ENCODE results near the gene FAM181A.

Gene FAM181A

GRCh38 chr14:93950948-93951634 is 23.9 kb downstream of the FAM181A start:
- no peak for DNase-seq (ENCODE audit: low spot score)

- no peak for DNase-seq (ENCODE audit: low spot score)
These were observed 24.7 kb downstream of the FAM181A start for GRCh38 chr14:93951635-93952540.

GRCh38 chr14:93952829-93953228 is 25.7 kb downstream of the FAM181A start:
- no peak for DNase-seq (ENCODE audit: low spot score)

GRCh38 chr14:93953263-93953662 is 26.1 kb downstream of the FAM181A start:
- DNase-seq (ENCODE audit: low spot score) = no peak

- DNase-seq (ENCODE audit: low spot score) = no peak
These were observed 26.8 kb downstream of the FAM181A start for GRCh38 chr14:93953739-93954515.

- DNase-seq (ENCODE audit: low spot score) = no peak
These were observed 27.3 kb downstream of the FAM181A start for GRCh38 chr14:93954516-93954830.

- no peak for DNase-seq (ENCODE audit: low spot score)
These were observed 28.0 kb downstream of the FAM181A start for GRCh38 chr14:93954900-93955849.

GRCh38 chr14:93955850-93956481 is 28.8 kb downstream of the FAM181A start:
- DNase-seq (ENCODE audit: low spot score) = no peak

- DNase-seq (ENCODE audit: low spot score) = no peak
These were observed 29.6 kb downstream of the FAM181A start for GRCh38 chr14:93956514-93957332.

GRCh38 chr14:93957333-93957710 is 30.2 kb downstream of the FAM181A start:
- no peak for DNase-seq (ENCODE audit: low spot score)

GRCh38 chr14:93957751-93958566 is 30.8 kb downstream of the FAM181A start:
- no peak for DNase-seq (ENCODE audit: low spot score)

- DNase-seq (ENCODE audit: low spot score) = no peak
These were observed 31.6 kb downstream of the FAM181A start for GRCh38 chr14:93958567-93959238.

- DNase-seq (ENCODE audit: low spot score) = peak; percentile 74
These were observed 32.3 kb downstream of the FAM181A start for GRCh38 chr14:93959239-93960107.

- DNase-seq (ENCODE audit: low spot score) = no peak
These were observed 32.9 kb downstream of the FAM181A start for GRCh38 chr14:93960108-93960475.

GRCh38 chr14:93960774-93961438 is 33.8 kb downstream of the FAM181A start:
- no peak for DNase-seq (ENCODE audit: low spot score)

GRCh38 chr14:93961620-93962019 is 34.5 kb downstream of the FAM181A start:
- DNase-seq (ENCODE audit: low spot score) = no peak
